GM21529 (cell line): ENCODE measurements around the gene OR56A5.
A peak's percentile ranks its signal among the peaks of the same experiment; 100 is the strongest.
"Not testable (repeated sequence)": the region's sequence is repeated elsewhere in the genome, so short reads cannot be mapped to it uniquely, and the experiment has no call there.

Experiments used
- ATAC-seq: cut with Tn5 transposase; IDR thresholded peaks from one replicate; pipeline ENCODE4 v1.9.1; 2021; ENCODE audit not compliant: unreplicated experiment

OR56A5 gene

GRCh38 chr11:5968394-5968793 is at the start of gene OR56A5:
Gene OR56A5 (minus strand): TSS chr11:5968494. CDS start chr11:5968494, 0 bp downstream.
- ATAC-seq, result no peak

- no peak for ATAC-seq
Measured at GRCh38 chr11:6013042-6013441, 44.7 kb upstream of the OR56A5 start.

GRCh38 chr11:6012035-6012668 is 43.9 kb upstream of the OR56A5 start:
- ATAC-seq, result no peak

- ATAC-seq, result no peak
Measured at GRCh38 chr11:6006846-6007245, 38.6 kb upstream of the OR56A5 start, which contains the start of gene OR56A4. Gene OR56A4 (minus strand): TSS chr11:6006946. CDS start chr11:6002992, 3,954 bp downstream.

DNA sequence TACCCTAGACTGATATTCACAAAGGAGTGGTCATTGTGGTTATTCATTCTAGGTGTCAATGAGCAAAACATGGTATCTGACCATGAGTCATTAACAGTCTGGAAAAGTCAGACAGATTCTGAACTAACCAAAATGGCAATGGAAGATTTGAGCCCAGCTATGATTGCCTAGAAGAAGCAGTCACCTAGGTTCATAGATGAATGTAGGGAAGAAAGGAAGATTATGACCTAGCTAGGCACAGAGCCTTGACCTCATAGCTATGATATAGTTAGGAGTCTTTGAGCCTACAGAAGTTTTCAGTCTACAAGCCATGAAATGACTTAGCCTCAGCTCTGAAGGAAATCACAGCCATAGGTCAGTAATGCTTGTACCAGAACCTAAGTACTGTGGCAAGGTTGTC is 38.1 kb upstream of the OR56A5 start:
- no peak for ATAC-seq

GRCh38 chr11:6002202-6002699 is 34.0 kb upstream of the OR56A5 start:
- ATAC-seq, result no peak

DNA sequence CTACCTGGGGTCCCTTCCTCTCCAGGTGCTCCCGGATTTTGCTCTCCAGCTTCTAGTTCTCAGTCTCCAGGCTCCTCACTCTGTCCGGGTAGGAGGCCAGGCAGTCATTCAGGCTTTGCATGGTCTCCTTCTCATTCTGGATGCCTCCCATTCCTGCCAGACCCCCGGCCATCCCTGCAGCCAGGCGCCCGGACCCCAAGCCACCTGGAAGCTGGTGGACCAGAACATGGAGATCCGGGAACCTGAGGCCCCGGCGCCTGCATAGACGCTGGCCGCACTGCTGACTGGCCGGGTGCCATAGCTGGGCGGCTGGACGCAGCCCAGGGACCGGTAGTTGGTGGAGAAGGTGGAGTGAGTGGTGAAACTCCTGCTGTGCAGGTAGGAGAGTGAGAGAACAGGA is 26.5 kb upstream of the OR56A5 start:
- ATAC-seq, result no peak

GRCh38 chr11:5992604-5993251 is 24.4 kb upstream of the OR56A5 start:
- ATAC-seq, result peak; percentile 57

- ATAC-seq, result peak; percentile 22
Measured at GRCh38 chr11:5992150-5992549, 23.9 kb upstream of the OR56A5 start.

GRCh38 chr11:5989203-5989602 is 20.9 kb upstream of the OR56A5 start:
- ATAC-seq, result no peak

GRCh38 chr11:5986885-5987284 is 18.6 kb upstream of the OR56A5 start, which contains the start of gene OR52L1:
Gene OR52L1 (minus strand): TSS chr11:5986985. CDS start chr11:5986930, 55 bp downstream.
- no peak for ATAC-seq

DNA sequence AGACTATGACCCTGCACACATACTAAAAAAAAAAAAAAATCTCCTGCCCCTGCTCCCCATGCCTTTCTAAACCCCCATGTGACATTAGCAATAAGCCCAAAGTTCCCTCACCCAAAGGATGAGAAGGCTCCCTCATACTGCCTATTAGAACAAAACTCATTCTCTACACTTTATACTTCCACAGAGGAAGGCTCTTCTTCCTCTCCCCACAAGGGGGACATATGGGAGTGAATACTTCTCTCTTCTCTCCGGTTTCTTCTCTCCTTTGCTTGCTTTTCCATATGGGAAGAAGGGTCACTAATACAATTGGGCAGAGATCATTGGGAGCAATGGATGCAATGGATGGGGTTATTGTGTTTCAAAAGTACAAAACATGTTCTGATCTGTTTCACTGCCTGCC is 15.1 kb upstream of the OR56A5 start:
- no peak for ATAC-seq

GRCh38 chr11:5973530-5973929 is 5.2 kb upstream of the OR56A5 start:
- no peak for ATAC-seq

GRCh38 chr11:5967708-5968107 is 586 bp downstream of the OR56A5 start:
- no peak for ATAC-seq

DNA sequence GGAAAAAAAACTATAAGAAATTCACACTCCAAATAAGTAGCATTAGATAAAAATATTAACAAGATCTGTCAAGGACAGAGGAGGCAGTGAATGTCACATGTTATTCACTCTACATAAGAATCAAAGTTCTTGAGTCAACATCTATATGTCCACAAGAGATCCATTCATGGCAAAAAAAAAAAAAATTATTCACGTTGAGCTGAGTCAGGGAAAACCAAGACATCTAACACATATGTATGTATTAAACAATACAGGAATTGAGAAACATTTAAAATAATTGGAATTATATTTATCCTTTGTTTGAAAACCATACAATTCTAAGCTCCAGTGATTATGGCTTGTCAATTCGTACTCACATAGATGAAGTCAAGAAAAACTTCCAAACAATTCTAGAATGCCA is 1.3 kb downstream of the OR56A5 start:
- ATAC-seq, result no peak

- ATAC-seq, result not testable (repeated sequence)
Measured at GRCh38 chr11:5960704-5961320, 7.5 kb downstream of the OR56A5 start.

DNA sequence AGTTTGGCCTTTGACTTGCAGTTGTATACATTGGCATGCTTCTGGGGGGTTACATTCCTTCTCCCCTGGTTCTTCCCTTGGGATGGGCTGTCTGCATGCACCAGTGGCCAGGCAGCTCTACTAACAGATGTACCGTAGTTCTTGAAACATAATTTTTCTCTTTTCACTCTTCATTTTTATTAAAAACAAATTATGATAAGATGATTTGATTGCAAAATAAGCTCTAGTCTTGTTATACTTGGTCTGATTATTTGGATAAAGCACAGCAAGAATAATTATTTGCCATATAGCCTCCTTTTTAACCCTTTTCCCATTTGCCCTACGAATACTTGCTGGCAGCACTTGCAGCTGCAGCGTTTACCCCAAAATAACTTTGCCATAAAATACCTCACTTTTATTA is 12.7 kb downstream of the OR56A5 start:
- no peak for ATAC-seq

- no peak for ATAC-seq
Measured at GRCh38 chr11:5941951-5942350, 26.3 kb downstream of the OR56A5 start, which contains the start of gene OR56A3. Gene OR56A3 (plus strand): TSS chr11:5942251. CDS start chr11:5947347, 5,096 bp downstream.

DNA sequence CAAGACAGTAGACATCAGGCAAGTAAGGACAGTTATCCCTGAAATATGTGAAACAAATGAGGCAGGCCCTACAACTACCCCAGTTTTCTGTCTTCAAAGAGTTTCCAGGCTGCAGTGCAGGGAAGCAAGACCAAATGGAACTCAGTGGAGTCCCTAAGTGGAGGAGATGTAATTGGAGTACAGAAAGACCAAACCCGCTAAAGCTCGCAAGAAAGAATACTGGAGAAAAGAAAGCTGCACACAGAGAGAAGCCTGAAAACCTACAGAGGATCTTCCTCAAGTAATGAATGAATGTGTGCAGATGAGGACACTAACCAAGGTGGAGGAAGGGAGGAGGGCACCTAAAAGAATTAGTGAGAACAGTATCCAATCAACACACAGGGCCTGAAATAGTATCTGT is 27.5 kb downstream of the OR56A5 start:
- ATAC-seq, result no peak

- ATAC-seq, result no peak
Measured at GRCh38 chr11:5938603-5938965, 29.7 kb downstream of the OR56A5 start.

- no peak for ATAC-seq
Measured at GRCh38 chr11:5937868-5938602, 30.3 kb downstream of the OR56A5 start.
